Stimulated activated naive CD4-positive, alpha-beta T cell treated with Interleukin-2 at 50 U/mL for 16 hours (primary cell): ENCODE measurements around the gene TTC1.

Source experiments
- DNase-seq: peaks from one replicate; lab custom pipeline; 2025; lab: John Stamatoyannopoulos, UW

The TTC1 gene

DNA sequence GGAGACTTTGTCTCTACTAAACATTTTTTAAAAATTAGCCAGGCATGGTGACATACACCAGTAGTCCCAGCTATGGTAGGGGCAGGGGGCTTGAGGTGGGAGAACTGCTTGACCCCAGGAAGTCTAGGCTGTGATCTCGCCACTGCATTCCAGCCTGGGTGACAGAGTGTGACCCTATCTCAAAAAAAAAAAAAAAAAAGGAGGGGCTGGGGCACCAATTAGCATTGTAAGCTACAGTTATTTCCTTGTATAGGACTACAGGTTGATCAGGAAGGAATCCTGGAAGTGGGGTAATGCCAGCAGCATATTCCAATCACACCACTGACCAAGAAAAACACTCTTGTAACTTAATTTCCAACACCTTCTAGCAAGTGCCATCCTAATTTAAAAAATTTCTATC lies 78.3 kb downstream of the TTC1 start:
- no peak for DNase-seq

DNA sequence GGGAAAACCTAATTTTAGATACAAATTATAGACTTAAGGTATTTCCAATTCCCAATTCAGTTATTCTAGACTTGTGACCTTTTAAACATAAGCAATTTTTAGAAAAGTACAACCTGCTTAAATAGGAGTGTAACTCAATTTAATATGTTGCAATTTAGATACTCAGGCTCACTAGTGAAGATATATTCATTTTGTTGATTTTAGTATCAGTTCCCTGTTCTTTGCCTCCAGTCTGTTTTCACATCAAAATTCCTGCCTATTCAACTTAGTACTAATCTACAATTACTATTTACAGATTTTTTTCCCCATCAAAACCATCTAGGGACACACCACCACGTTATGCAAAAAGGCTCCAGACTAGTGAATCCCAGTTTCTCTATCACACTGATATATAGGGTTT lies 79.9 kb downstream of the TTC1 start:
- DNase-seq: no peak

DNA sequence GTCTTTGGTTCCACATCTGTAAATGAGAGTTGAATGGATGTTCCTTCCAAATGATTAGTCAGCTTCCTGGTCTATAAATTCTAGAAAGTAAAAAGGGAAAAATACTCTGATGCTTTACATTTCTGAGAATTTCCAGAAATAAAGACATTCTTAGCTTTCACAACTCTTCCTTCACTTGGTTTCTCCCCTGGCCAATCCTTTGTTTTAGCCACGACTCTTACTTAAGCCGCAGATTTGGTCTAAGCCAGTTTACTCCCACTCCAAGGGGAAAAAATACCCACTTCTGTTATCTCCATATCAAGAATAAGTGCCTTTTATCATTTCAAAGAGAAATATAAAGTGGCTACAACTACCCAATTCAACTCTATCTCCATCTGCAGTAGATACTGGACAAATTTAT lies 80.6 kb downstream of the TTC1 start:
- no peak for DNase-seq

DNA sequence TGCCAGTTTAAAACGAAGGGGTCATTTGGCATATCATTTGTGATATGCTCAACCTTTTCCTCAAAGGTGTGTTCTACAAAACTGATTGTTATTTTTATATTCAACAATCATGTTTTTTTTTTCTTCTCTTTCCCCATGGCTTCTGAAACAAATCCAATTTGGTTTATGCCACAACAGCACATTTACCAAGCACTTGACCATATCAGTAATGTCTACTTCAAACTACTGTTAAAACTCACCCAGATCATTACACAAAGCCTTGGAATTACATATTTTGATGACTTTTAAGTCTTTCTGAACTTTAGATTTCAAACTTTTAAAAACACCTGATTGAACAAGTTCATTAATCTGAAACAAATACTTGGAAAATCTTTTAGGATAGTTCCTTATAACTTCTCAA lies 81.1 kb downstream of the TTC1 start:
- no peak for DNase-seq

DNA sequence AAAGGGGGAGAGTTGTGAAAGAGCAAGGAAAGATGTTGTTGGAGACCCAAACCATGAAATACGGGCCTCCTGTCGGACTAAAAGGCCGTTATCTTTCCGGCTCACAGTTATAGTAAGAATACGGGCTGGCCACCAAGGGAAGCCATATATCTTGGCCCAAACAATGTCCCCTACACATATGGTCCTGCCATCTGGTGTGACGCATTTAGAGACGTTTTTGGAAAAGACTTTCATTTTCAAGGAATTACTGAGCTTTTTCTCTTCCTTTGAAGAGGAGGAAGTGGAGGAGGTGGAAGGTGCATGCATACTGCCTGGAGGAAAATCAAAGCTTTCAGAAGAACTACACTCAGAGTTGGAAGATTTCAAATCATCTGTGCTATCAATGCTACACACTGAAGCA lies 83.6 kb downstream of the TTC1 start:
- DNase-seq: no peak

DNA sequence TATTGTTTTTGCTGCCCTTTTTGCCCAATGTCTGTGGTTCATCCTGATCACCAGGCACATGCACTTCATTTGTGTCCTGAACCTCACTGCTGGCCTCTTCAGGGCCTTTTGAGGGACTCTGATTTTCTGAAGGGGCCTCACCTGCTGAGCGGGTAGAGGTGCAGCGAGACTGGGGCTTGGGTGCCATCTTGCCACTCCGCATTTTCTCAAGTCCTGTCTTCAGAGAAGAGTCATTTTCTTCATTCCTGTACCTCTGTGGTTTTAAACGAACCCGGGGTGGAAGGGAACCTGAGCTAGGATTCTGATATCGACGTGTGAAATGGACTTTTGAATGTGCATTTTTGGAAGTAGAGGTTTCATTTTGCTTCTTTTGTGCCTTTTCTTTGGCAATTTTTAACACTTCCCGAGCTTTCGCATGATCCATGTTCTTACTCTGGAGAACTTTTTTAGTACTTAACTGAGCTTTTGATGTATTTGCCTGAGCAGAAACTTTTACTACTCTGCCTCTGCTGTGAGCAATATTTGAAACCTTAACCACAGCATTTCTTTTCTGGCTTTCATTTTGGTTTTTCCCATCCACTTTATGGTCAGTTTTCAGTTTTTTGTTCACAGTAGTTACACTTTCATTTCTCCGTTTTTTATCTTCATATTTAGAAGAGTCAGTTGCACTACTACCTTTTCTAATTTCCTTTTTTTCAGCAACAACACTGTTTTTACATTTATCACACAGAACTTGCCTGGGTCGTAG lies 84.2 kb downstream of the TTC1 start:
- DNase-seq: no peak

DNA sequence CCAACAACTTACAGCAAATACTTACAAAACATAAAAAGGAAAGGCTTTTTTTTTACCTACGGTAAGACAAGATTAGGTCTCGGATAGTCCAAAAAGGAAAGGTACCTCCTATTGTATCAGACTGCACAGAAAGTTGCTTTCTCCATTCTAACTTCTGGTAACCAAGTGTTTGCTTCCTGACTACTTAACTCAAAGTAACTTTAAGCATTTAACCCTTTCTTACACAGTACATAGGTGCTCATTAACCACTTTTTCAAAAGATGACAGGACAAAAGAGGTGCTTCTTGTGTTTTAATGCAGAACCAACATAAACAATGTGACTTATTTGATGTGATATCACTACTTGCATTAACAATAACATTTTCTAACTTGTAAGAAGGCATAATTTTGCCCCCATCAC lies 87.2 kb downstream of the TTC1 start:
- no peak for DNase-seq

DNA sequence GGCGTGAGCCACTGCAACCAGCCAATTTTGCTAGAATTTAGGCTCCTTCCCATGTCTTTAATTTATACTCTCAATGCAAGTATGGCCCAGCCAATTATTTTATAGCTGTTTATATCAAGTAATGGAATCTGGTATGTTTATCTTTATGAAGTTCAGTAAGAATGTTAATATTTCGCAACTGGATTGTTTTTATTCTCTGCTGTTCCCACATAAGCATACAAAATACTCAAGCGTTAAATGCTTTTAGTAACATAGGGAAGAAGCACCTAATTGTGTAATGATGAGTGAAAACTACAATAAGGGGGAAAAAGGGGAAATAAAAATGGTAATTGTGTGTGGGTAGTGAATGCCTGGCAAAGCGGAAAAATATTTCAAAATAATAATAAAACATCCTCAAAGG lies 89.1 kb downstream of the TTC1 start:
- no peak for DNase-seq

DNA sequence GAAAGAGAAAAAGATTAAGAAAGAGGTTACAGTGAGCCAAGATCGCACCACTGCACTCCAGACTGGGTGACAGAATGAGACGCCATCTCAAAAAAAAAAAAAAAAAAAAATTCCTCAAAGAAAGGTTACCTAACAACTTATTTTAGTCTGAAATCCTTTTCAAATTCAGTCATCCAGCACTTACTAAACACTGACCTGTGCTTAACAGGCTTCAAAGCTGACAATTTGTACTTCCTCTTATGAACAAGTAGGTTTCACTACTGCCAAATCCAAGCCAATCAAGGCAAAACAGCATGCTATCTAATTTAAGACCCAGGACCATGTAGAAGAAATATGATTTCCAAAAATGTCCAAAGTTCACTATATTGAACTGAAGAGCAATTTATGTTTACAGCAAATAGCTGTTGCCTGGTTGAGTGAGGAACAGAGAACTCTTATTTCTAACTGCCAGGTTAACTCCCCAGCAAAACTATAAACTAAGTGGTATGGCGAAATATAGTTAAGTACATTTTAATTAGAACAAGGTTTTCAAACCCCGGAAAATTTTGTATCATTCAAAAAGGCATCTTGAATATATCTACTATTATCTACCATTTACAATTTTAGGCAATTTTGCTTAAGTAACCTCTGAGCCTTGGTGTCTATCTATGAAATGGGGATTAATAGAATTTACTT lies 96.9 kb downstream of the TTC1 start:
- DNase-seq: no peak

DNA sequence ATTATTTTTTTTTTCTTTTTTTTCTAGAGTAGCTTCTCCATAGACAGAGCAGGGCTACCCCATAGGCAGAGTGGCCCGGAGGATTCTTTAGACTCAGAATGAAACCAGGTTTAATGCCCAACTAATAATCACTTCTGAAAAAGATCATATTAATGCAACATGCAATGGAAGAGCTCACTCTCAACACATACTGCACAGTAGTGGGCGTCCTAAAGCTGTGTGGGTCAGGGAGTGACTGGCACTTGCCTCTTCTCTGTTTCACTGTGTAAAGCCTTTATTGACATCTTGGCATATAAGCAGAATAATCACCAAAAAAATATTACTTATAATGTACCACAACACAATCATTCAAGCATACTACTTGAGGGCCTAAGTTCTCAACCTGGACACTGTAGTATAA lies 99.2 kb downstream of the TTC1 start:
- no peak for DNase-seq
